OCI-LY1 (cell line): Measurements from ENCODE around the gene FLT3LG.

ENCODE experiments used
- H2AFZ ChIP-seq: fragments of 200-600 bp; sonication (generic), shearing (Covaris generic); 2 replicates; pipeline ENCODE4 v1.6.0; 2014; ENCODE audit warnings: antibody characterized with exemption, mild to moderate bottlenecking, low read length
- H3F3A ChIP-seq: fragments of 200-600 bp; sonication (generic), shearing (Covaris generic); 2 replicates; pipeline ENCODE4 v1.6.0; 2014; ENCODE audit warnings: mild to moderate bottlenecking, antibody characterized with exemption, low read length, moderate library complexity; ENCODE audit not compliant: insufficient read depth
- H3K27ac ChIP-seq: fragments of 200-600 bp; sonication (generic); 2 replicates; pipeline ENCODE4 v1.5.1; 2014; ENCODE audit warnings: low read length, mixed run types, mild to moderate bottlenecking, low read depth; ENCODE audit not compliant: poor library complexity, severe bottlenecking
- H3K27me3 ChIP-seq: fragments of 200-600 bp; sonication (generic); 2 replicates; pipeline ENCODE4 v1.6.0; 2014; ENCODE audit warnings: antibody characterized with exemption, mild to moderate bottlenecking, low read length, moderate library complexity; ENCODE audit not compliant: insufficient read depth
- H3K36me3 ChIP-seq: fragments of 200-600 bp; sonication (generic); 2 replicates; pipeline ENCODE4 v1.6.1; 2014; ENCODE audit warnings: mild to moderate bottlenecking, antibody characterized with exemption, low read length, moderate library complexity, mixed read lengths; ENCODE audit not compliant: insufficient read depth
- H3K4me1 ChIP-seq: fragments of 200-600 bp; sonication (generic); 2 replicates; pipeline ENCODE4 v1.5.1; 2014; ENCODE audit warnings: mild to moderate bottlenecking, low read length, moderate library complexity; ENCODE audit not compliant: insufficient read depth, severe bottlenecking
- H3K4me2 ChIP-seq: fragments of 200-600 bp; sonication (generic), shearing (Covaris generic); 2 replicates; pipeline ENCODE4 v1.6.1; 2014; ENCODE audit warnings: low read length
- H3K4me3 ChIP-seq: fragments of 200-600 bp; sonication (generic); 2 replicates; pipeline ENCODE4 v1.5.1; 2014; ENCODE audit warnings: low read length, low read depth, mild to moderate bottlenecking, mixed read lengths; ENCODE audit not compliant: poor library complexity, severe bottlenecking
- H3K79me2 ChIP-seq: fragments of 200-600 bp; shearing (Covaris generic); 2 replicates; pipeline ENCODE4 v1.6.1; 2016; ENCODE audit warnings: mixed run types, low read length, mixed read lengths; ENCODE audit not compliant: insufficient read depth
- H3K9ac ChIP-seq: fragments of 200-600 bp; sonication (generic), shearing (Covaris generic); 2 replicates; pipeline ENCODE4 v1.6.1; 2014; ENCODE audit warnings: mild to moderate bottlenecking, low read length, mixed read lengths
- H3K9me2 ChIP-seq: fragments of 200-600 bp; sonication (generic), shearing (Covaris generic); 2 replicates; pipeline ENCODE4 v1.6.1; 2014; ENCODE audit warnings: low read depth, mild to moderate bottlenecking, low read length, mixed read lengths
- H3K9me3 ChIP-seq: fragments of 200-600 bp; shearing (Covaris generic); 2 replicates; pipeline ENCODE4 v1.6.1; 2014; ENCODE audit warnings: low read length, mixed read lengths
- H4K20me1 ChIP-seq: fragments of 200-600 bp; sonication (generic), shearing (Covaris generic); 2 replicates; pipeline ENCODE4 v1.6.0; 2016; ENCODE audit warnings: mild to moderate bottlenecking, low read length; ENCODE audit not compliant: insufficient read depth
- CTCF ChIP-seq: fragments of 200-600 bp; sonication (generic), shearing (Covaris generic); IDR thresholded peaks from 2 replicates; pipeline ENCODE4 v1.5.1; 2017; ENCODE audit warnings: mild to moderate bottlenecking, antibody characterized with exemption, low read length, moderate library complexity, mixed read lengths
- EZH2 ChIP-seq: fragments of 200-600 bp; sonication (generic), shearing (Covaris generic); IDR thresholded peaks from 2 replicates; pipeline ENCODE4 v1.8.0; 2017; ENCODE audit warnings: borderline replicate concordance, mixed run types, mild to moderate bottlenecking, antibody characterized with exemption, low read length, moderate library complexity, mixed read lengths

The FLT3LG gene

GRCh38 chr19:49427339-49427738, 46.7 kb upstream of the FLT3LG start:
- peaks cover 18% of the 10 kb centered on the region; the same call in 1 of the 2 replicates for H3K27me3 ChIP-seq

GRCh38 chr19:49427855-49428546, 46.0 kb upstream of the FLT3LG start:
- TF ChIP-seq CTCF (no peak), EZH2 (no peak)
- Histone ChIP-seq H2AFZ (no peak overlapping the region), H3F3A (no peaks in the 10 kb centered on the region; the same call in 1 of the 2 replicates), H3K4me3 (no peak overlapping the region), H3K9me2 (no peaks in the 10 kb centered on the region), H3K79me2 (no peaks in the 10 kb centered on the region), H3K27ac (no peak overlapping the region), H3K9me3 (no peaks in the 10 kb centered on the region), H3K9ac (no peak overlapping the region; the same call in 1 of the 2 replicates), H4K20me1 (no peaks in the 10 kb centered on the region), H3K4me2 (peak overlapping the region; percentile 49; the same call in 1 of the 2 replicates), H3K27me3 (peaks cover 18% of the 10 kb centered on the region; the same call in 1 of the 2 replicates), H3K36me3 (no peaks in the 10 kb centered on the region), H3K4me1 (peaks cover 9% of the 10 kb centered on the region)

More at GRCh38 chr19:49427339-49427738, 46.7 kb upstream of the FLT3LG start:
- no peaks in the 10 kb centered on the region; the same call in 1 of the 2 replicates for H3F3A ChIP-seq
- H3K4me2 ChIP-seq, result no peak overlapping the region; the same call in 1 of the 2 replicates
- TF ChIP-seq CTCF (no peak), EZH2 (no peak)
- no peaks in the 10 kb centered on the region for H3K79me2 ChIP-seq
- no peaks in the 10 kb centered on the region for H3K36me3 ChIP-seq
- H4K20me1 ChIP-seq, result no peaks in the 10 kb centered on the region
- H2AFZ ChIP-seq, result no peak overlapping the region
- H3K9ac ChIP-seq, result no peak overlapping the region
- no peaks in the 10 kb centered on the region for H3K9me3 ChIP-seq
- peaks cover 12% of the 10 kb centered on the region for H3K4me1 ChIP-seq
- no peaks in the 10 kb centered on the region for H3K9me2 ChIP-seq
- no peak overlapping the region for H3K4me3 ChIP-seq
- H3K27ac ChIP-seq, result no peak overlapping the region

- Histone ChIP-seq H3K36me3 (no peaks in the 10 kb centered on the region), H3K79me2 (no peaks in the 10 kb centered on the region), H3K4me1 (peaks cover 9% of the 10 kb centered on the region), H2AFZ (no peak overlapping the region), H3K27me3 (peaks cover 18% of the 10 kb centered on the region; the same call in 1 of the 2 replicates), H3K9me2 (no peaks in the 10 kb centered on the region), H3K4me2 (no peak overlapping the region), H4K20me1 (no peaks in the 10 kb centered on the region), H3K27ac (no peak overlapping the region), H3K9me3 (no peaks in the 10 kb centered on the region), H3F3A (no peaks in the 10 kb centered on the region; the same call in 1 of the 2 replicates), H3K4me3 (no peak overlapping the region), H3K9ac (no peak overlapping the region)
- TF ChIP-seq CTCF (no peak), EZH2 (no peak)
Observed at GRCh38 chr19:49428547-49429451, 45.2 kb upstream of the FLT3LG start.
